Heart left ventricle (tissue), 16 donors: ENCODE measurements around the gene F3. TPM values are rescaled to one million over a fixed set of nuclear protein-coding genes. Genes with fewer than 3 reads are reported as not detected.

Source experiments
- ATAC-seq, 4 donors: fragments of 200-7000 bp; cut with Tn5 transposase; one replicate each; pipeline ENCODE4 v1.9.1; 2020 to 2022; ENCODE audit warnings: moderate library complexity in 4 of 4, mild to moderate bottlenecking in 3 of 4, moderate number of reproducible peaks in 1 of 4
- DNase-seq, 5 donors: peaks; one replicate each; pipeline ENCODE4 v3.0.0-alpha.2; 2020
- H3K27ac ChIP-seq, 12 donors: fragments of 200-600 bp; sonication (generic) in 4 of 12; one replicate each; pipeline versions ENCODE4 v1.5.0 to v1.8.0; 2016 to 2022; ENCODE audit warnings: mild to moderate bottlenecking in 2 of 12
- H3K27me3 ChIP-seq, 9 donors: fragments of 200-600 bp; sonication (generic) in 2 of 9; one replicate each; pipeline versions ENCODE4 v1.5.1 to v1.8.0; 2016 to 2022; ENCODE audit warnings: mild to moderate bottlenecking in 3 of 9
- H3K36me3 ChIP-seq, 9 donors: fragments of 200-600 bp; sonication (generic) in 2 of 9; one replicate each; pipeline versions ENCODE4 v1.5.0 to v1.8.0; 2018 to 2022; ENCODE audit warnings: mild to moderate bottlenecking in 2 of 9
- H3K4me1 ChIP-seq, 12 donors: fragments of 200-600 bp; sonication (generic) in 4 of 12; one replicate each; pipeline versions ENCODE4 v1.5.0 to v1.8.0; 2016 to 2022; ENCODE audit warnings: mild to moderate bottlenecking in 3 of 12
- H3K4me3 ChIP-seq, 12 donors: fragments of 200-600 bp; sonication (generic) in 4 of 12; one replicate each; pipeline versions ENCODE4 v1.5.0 to v1.8.0; 2017 to 2022; ENCODE audit warnings: mild to moderate bottlenecking in 9 of 12, moderate library complexity in 4 of 12
- H3K9me3 ChIP-seq, 12 donors: fragments of 200-600 bp; sonication (generic) in 4 of 12; one replicate each; pipeline versions ENCODE4 v1.5.0 to v1.8.0; 2016 to 2022; ENCODE audit warnings: mild to moderate bottlenecking in 1 of 12
- POLR2A ChIP-seq, 2 donors: fragments of 450-650 bp; IDR thresholded peaks; one replicate each; pipeline ENCODE4 v1.6.1; 2017; ENCODE audit warnings: antibody characterized with exemption in 2 of 2, mild to moderate bottlenecking in 2 of 2, moderate library complexity in 2 of 2
- WGBS, 4 donors: extraction: QIAGEN DNeasy Blood & Tissue Kit in 2 of 4; methylation state at CpG; one replicate each; pipeline versions ENCODE4 v1.1.5 to v1.1.7; 2013 to 2018; 5-methylcytosine and 5-hydroxymethylcytosine counted together
- intact Hi-C, 10 donors: fragments of 100-400 bp; cut with DNase I; formaldehyde crosslinking; loops; one replicate each; pipeline versions ENCODE4 v1.11.1 to v1.14.2; 2022
- polyA plus RNA-seq, 2 donors: library from polyadenylated mRNA; stranded (reverse); fragments of 200-250 nt; gene quantifications; one replicate each; pipeline ENCODE4 v1.2.3, GENCODE V29; 2013
- total RNA-seq, 9 donors: library from RNA; depleted of rRNA in 2 of 9; stranded (reverse); fragments of >200 nt in 2 of 9; fragmentation: NEBNext Ultra II Directional in 3 of 9; extraction: Animal tissue kit (Norgen Biotek cat#: 25700) in 3 of 9; gene quantifications; one replicate each; pipeline versions ENCODE4 v1.1.0 to v1.2.4, GENCODE V29; 2016 to 2023
- TF ChIP-seq, protein P1 (sequence below), 12 donors: fragments of 200-600 bp; sonication (generic) in 4 of 12; IDR thresholded peaks; one replicate each; pipeline versions ENCODE4 v1.5.0 to v1.8.0; 2018 to 2022; ENCODE audit warnings: antibody characterized with exemption in 12 of 12, mild to moderate bottlenecking in 5 of 12
- donor health status: ischemic (EF 13 %, LVEDD 7.1; RV severe dilation, severe dysfunction).
- donor health status: healthy with polysubstance abuse.
- donor health status: DM: no; HTN: yes; CAD: no.
- donor health status: DM: no; HTN: no; CAD: no.
- donor health status: ischemic (EF 25% LVEDD 6.9; RV normal size, moderate dysfunction).
- donor health status: ischemic (EF 25% LVEDD 5.7; RV mildly dilated, moderate dysfunction).
- donor health status: healthy.
- donor health status: DM: yes; HTN: yes; CAD: no.
- donor health status: ischemic (EF 35%, LVEDD 5.7; RV mildly dilated, moderate dysfunction).
- donor health status: nonischemic (EF 11% LVEDD 7.7; RV severe dilation, severe dysfunction).
- donor health status: DM: yes; HTN: yes; CAD: no.
- donor health status: PGD.
- donor health status: ischemic (EF 29% LVEDD 5.4; RV normal size, mild dysfunction).
- donor health status: nonischemic (EF 23%, LVEDD 6.1; RV moderate dilation, normal function).

The F3 gene
- total and polyA plus RNA-seq, 11 donors, result 25.4 to 88.8 (median 49.7) TPM

DNA sequence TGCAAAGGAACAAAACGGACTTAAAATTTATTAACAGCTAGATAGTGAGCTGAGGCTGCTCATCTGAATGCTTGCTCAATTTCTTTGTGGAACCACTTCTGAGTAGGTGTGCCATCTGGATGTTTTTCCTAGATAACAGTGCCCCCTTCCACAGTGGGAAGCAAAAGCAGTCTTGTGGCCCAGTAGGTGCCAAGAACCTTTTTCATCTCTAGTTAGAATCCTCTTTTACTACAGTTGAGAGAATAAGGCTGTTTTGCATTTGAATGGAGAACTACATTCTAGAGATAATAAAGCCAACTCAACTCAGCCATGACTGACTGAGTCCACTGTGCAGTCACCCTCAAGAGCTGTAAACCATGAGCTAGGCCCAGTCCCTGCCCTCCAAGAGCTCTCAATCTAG is 13.3 kb downstream of the F3 start:
- no peak for DNase-seq
- H3K36me3 ChIP-seq, result peaks cover 0 to 51% (median 25%) of the 10 kb centered on the region in 9 donors
- peaks cover 0 to 31% (median 0%) of the 10 kb centered on the region in 12 donors for H3K4me1 ChIP-seq
- TF ChIP-seq, protein P1, sequence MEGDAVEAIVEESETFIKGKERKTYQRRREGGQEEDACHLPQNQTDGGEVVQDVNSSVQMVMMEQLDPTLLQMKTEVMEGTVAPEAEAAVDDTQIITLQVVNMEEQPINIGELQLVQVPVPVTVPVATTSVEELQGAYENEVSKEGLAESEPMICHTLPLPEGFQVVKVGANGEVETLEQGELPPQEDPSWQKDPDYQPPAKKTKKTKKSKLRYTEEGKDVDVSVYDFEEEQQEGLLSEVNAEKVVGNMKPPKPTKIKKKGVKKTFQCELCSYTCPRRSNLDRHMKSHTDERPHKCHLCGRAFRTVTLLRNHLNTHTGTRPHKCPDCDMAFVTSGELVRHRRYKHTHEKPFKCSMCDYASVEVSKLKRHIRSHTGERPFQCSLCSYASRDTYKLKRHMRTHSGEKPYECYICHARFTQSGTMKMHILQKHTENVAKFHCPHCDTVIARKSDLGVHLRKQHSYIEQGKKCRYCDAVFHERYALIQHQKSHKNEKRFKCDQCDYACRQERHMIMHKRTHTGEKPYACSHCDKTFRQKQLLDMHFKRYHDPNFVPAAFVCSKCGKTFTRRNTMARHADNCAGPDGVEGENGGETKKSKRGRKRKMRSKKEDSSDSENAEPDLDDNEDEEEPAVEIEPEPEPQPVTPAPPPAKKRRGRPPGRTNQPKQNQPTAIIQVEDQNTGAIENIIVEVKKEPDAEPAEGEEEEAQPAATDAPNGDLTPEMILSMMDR (IDR thresholded peaks at IDR 0.05), result no peak
- no peak for TF ChIP-seq POLR2A (IDR thresholded peaks at IDR 0.05)
- no peak overlapping the region for H3K4me3 ChIP-seq
- peak in 2 of 4 donors; percentile 18 to 24 for ATAC-seq
- H3K9me3 ChIP-seq, result no peaks in the 10 kb centered on the region
- H3K27ac ChIP-seq, result peak overlapping the region in 1 of 12 donors; percentile 44
- intact Hi-C loops, result loop anchor here in 6 of 10 donors (5.0 to 10.0 kb wide), 4 partner anchors 67 to 517 kb away; no protein-coding TSS in a partner anchor
- H3K27me3 ChIP-seq, result no peaks in the 10 kb centered on the region
- WGBS, 4 donors, result 73 to 81% (median 75%) methylated on average over 1 of the region's 1 CpG

DNA sequence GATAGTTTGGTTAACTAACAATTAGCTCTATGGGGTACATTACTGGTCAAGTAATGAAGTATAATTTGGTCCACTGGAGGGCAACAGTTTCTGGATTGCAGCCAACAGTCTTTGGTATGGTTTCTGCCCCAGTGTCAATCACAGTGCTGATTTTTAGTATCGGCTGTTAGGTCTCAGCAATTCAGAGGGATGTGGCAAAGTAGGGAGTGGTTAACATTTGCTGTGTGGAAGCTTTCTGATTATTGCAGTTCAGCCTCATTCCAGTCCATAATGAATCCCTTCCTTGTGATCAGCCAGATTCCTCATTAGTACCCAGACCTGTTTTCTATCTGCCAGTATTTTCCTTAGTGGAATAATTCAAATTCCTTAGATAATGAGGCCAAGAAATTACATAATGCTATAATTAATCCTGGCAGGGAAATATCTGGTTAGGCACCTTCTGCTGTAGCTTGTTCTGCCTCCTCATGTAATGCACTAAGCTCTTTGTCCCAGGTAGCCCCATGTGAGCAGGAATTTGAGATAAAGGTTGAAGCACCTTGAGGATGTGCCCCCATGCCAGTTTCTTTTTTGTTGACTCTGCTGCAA is 14.0 kb downstream of the F3 start:
- no peak for TF ChIP-seq POLR2A (IDR thresholded peaks at IDR 0.05)
- TF ChIP-seq, protein P1 (IDR thresholded peaks at IDR 0.05), result no peak
- WGBS, 4 donors, result 15 to 31% (median 26%) methylated on average over 1 of the region's 1 CpG
- Histone ChIP-seq H3K27ac (peak overlapping the region in 2 of 12 donors; percentile 25 to 44), H3K36me3 (peaks cover 0 to 43% (median 17%) of the 10 kb centered on the region in 9 donors), H3K9me3 (no peaks in the 10 kb centered on the region), H3K27me3 (no peaks in the 10 kb centered on the region), H3K4me1 (peaks cover 0 to 26% (median under 1%) of the 10 kb centered on the region in 12 donors), H3K4me3 (no peak overlapping the region)
- intact Hi-C loops, result loop anchor here in 7 of 10 donors (2.0 to 10.0 kb wide), 6 partner anchors 67 to 517 kb away; no protein-coding TSS in a partner anchor
- DNase-seq (no peak), ATAC-seq (peak in 3 of 4 donors; percentile 20 to 59 (median 50))

- ATAC-seq (no peak), DNase-seq (no peak)
- Histone ChIP-seq H3K27me3 (no peaks in the 10 kb centered on the region), H3K4me1 (peaks cover 0 to 25% (median 2%) of the 10 kb centered on the region in 12 donors), H3K36me3 (peaks cover 0 to 32% (median 6%) of the 10 kb centered on the region in 9 donors), H3K4me3 (no peak overlapping the region), H3K9me3 (no peaks in the 10 kb centered on the region), H3K27ac (no peak overlapping the region)
- 84 to 92% (median 91%) methylated on average over 7 of the region's 7 CpGs for WGBS, 4 donors
- no peak for TF ChIP-seq POLR2A (IDR thresholded peaks at IDR 0.05)
- TF ChIP-seq, protein P1 (IDR thresholded peaks at IDR 0.05), result no peak
- intact Hi-C loops, result loop anchor here in 7 of 10 donors (2.0 to 10.0 kb wide), 6 partner anchors 68 to 518 kb away; no protein-coding TSS in a partner anchor
Measured at GRCh38 chr1:94526152-94526980, 15.2 kb downstream of the F3 start.

DNA sequence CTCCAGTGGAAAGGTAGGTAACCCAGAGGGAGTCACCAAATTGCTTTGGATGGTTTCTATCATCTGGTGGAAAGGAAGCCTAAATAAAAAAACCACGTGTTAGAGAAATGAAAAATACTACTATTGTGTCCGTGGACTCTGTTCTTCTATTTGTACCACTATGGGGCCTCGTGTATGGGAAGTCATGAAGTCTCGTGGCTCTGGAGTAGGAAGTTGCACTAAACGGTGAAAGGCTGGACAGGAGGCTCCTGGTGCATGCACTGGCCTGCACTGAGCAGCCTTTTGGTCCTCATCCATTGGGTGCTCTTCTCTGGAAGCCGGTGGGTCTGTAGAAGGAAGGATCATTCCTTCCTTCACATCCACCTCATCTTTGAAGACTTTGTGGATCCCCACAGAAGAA is 17.0 kb downstream of the F3 start:
- H3K9me3 ChIP-seq, result no peaks in the 10 kb centered on the region
- 88 to 95% (median 90%) methylated on average over 6 of the region's 6 CpGs for WGBS, 4 donors
- H3K4me3 ChIP-seq, result no peak overlapping the region
- peaks cover 0 to 25% (median 2%) of the 10 kb centered on the region in 12 donors for H3K4me1 ChIP-seq
- TF ChIP-seq POLR2A (IDR thresholded peaks at IDR 0.05), result no peak
- TF ChIP-seq, protein P1 (IDR thresholded peaks at IDR 0.05), result no peak
- intact Hi-C loops, result loop anchor here in 8 of 10 donors (5.0 to 10.0 kb wide), 6 partner anchors 70 to 520 kb away; no protein-coding TSS in a partner anchor
- H3K27me3 ChIP-seq, result no peaks in the 10 kb centered on the region
- H3K27ac ChIP-seq, result no peak overlapping the region
- ATAC-seq (no peak), DNase-seq (no peak)
- H3K36me3 ChIP-seq, result peaks cover 0 to 17% (median 5%) of the 10 kb centered on the region in 9 donors
